Body of pancreas (tissue), 4 donors: ENCODE results near the gene ATP2C1.

Source experiments
- CTCF ChIP-seq, 7 experiments: fragments of 450-650 bp in 4 of 7; fragments of 200-600 bp in 3 of 7; sonication (generic) in 3 of 7; IDR thresholded peaks; one replicate each; pipeline ENCODE4 v1.5.1; 2016 to 2019; ENCODE audit warnings: antibody characterized with exemption in 7 of 7
- POLR2A ChIP-seq, 3 donors: fragments of 450-650 bp; IDR thresholded peaks; one replicate each; pipeline ENCODE4 v1.6.1; 2016; ENCODE audit warnings: antibody characterized with exemption in 3 of 3, mild to moderate bottlenecking in 2 of 3

DNA sequence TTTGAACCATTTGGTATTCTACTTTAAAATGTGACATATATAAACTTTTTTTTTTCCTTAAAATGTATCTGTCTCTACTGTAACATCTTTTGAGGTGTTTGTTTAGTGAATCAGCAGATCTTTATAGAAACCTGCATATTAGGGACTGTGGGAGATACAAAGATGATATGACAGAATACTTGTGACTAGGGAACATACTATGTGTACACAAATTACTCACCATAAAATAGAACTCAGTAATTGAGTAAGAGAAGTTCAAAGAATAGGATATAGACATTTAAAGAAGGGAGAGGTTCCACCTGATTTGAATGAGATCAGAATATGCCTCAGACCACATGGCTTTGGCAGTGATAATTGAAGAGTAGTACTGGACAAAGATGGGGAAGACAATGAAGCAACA, 47.9 kb downstream of the ATP2C1 start:
- TF ChIP-seq CTCF (IDR thresholded peaks at IDR 0.05), result no peak
- no peak for TF ChIP-seq POLR2A (IDR thresholded peaks at IDR 0.05)
